ENCODE measurements around the gene TMEM80. TPM values are rescaled to one million over a fixed set of nuclear protein-coding genes. Genes with fewer than 3 reads are reported as not detected.
"Not testable (repeated sequence)": the region's sequence is repeated elsewhere in the genome, so short reads cannot be mapped to it uniquely, and the experiment has no call there.

TMEM80 gene
- total RNA-seq, 1 donor from 2014 or later: 5.7 TPM

DNA sequence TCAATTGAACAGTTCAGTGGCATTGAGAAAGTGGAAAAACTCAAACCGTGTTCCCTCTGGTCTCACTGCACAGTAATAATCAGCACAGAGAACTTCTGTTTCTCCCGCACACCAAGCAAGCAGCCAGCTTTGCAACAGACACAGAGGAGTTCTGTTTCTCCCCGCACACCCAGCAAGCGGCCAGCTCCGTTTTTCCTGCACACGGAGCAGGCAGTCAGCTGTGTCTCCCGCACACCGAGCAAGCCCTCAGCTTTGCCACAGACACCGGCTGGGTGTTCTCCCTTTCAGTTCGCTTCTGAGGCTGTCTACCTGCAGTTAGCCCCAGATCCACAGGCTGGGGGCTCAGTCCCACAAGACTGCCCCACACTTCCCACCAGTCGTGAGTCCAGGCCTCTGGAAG lies 41.8 kb downstream of the TMEM80 start:
- Histone ChIP-seq H3K9me3 (ENCODE audit: control insufficient read depth in 3 of 3, low read length in 3 of 3) (no peaks in the 10 kb centered on the region), H3K27ac (ENCODE audit: low read depth, low read length) (no peak overlapping the region), H3K4me3 (ENCODE audit: low read length in 3 of 3) (no peak overlapping the region), H3K36me3 (ENCODE audit: control insufficient read depth in 3 of 3, insufficient read depth in 3 of 3, low read length in 3 of 3) (no peaks in the 10 kb centered on the region), H3K4me1 (ENCODE audit: control insufficient read depth in 3 of 3, insufficient read depth in 3 of 3, low read length in 3 of 3) (no peaks in the 10 kb centered on the region), H3K9ac (ENCODE audit: low read depth in 1 of 3, low read length in 3 of 3) (no peak overlapping the region), H3K27me3 (ENCODE audit: control insufficient read depth in 3 of 3, insufficient read depth in 3 of 3, low read length in 3 of 3) (peaks cover 0 to 10% (median 9%) of the 10 kb centered on the region in 3 donors)

GRCh38 chr11:737899-738298 lies 42.3 kb downstream of the TMEM80 start:
- H3K4me3 ChIP-seq (ENCODE audit: low read length in 3 of 3); H3K9me3 ChIP-seq (ENCODE audit: control insufficient read depth in 3 of 3, low read length in 3 of 3); H3K36me3 ChIP-seq (ENCODE audit: control insufficient read depth in 3 of 3, insufficient read depth in 3 of 3, low read length in 3 of 3); H3K4me1 ChIP-seq (ENCODE audit: control insufficient read depth in 3 of 3, insufficient read depth in 3 of 3, low read length in 3 of 3); H3K27ac ChIP-seq (ENCODE audit: low read depth, low read length); H3K9ac ChIP-seq (ENCODE audit: low read depth in 1 of 3, low read length in 3 of 3): not testable (repeated sequence)
- H3K27me3 ChIP-seq (ENCODE audit: control insufficient read depth in 3 of 3, insufficient read depth in 3 of 3, low read length in 3 of 3): peaks cover 0 to 12% (median 9%) of the 10 kb centered on the region in 3 donors

DNA sequence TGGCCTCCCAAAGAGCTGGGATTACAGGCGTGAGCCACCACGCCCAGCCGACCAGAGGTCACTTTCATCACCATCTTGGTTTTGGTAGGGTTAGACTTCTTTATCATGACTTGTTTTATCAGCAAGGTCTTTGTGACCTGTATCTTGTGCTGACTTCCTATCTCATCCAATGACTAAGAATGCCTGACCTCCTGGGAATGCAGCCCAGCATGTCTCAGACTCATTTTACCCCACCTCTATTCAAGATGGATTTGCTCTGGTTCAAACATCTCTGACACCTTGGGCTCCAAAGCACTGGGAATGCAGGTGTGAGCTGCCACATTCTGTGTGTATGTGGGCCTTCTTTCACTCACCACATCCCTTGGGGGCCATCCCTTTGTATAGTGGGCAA lies 46.5 kb downstream of the TMEM80 start:
- Histone ChIP-seq H3K4me1 (ENCODE audit: control insufficient read depth in 3 of 3, insufficient read depth in 3 of 3, low read length in 3 of 3) (peaks cover 0 to 5% (median 0%) of the 10 kb centered on the region in 3 donors), H3K27ac (ENCODE audit: low read depth, low read length) (no peak overlapping the region), H3K9ac (ENCODE audit: low read depth in 1 of 3, low read length in 3 of 3) (no peak overlapping the region), H3K36me3 (ENCODE audit: control insufficient read depth in 3 of 3, insufficient read depth in 3 of 3, low read length in 3 of 3) (no peaks in the 10 kb centered on the region), H3K27me3 (ENCODE audit: control insufficient read depth in 3 of 3, insufficient read depth in 3 of 3, low read length in 3 of 3) (peaks cover 0 to 5% (median 0%) of the 10 kb centered on the region in 3 donors), H3K4me3 (ENCODE audit: low read length in 3 of 3) (no peak overlapping the region), H3K9me3 (ENCODE audit: control insufficient read depth in 3 of 3, low read length in 3 of 3) (no peaks in the 10 kb centered on the region)

- Histone ChIP-seq H3K9me3 (ENCODE audit: control insufficient read depth in 3 of 3, low read length in 3 of 3) (no peaks in the 10 kb centered on the region), H3K27me3 (ENCODE audit: control insufficient read depth in 3 of 3, insufficient read depth in 3 of 3, low read length in 3 of 3) (peaks cover 0 to 2% (median 0%) of the 10 kb centered on the region in 3 donors), H3K27ac (ENCODE audit: low read depth, low read length) (no peak overlapping the region), H3K4me1 (ENCODE audit: control insufficient read depth in 3 of 3, insufficient read depth in 3 of 3, low read length in 3 of 3) (peaks cover 0 to 5% (median 2%) of the 10 kb centered on the region in 3 donors), H3K9ac (ENCODE audit: low read depth in 1 of 3, low read length in 3 of 3) (no peak overlapping the region), H3K36me3 (ENCODE audit: control insufficient read depth in 3 of 3, insufficient read depth in 3 of 3, low read length in 3 of 3) (no peaks in the 10 kb centered on the region), H3K4me3 (ENCODE audit: low read length in 3 of 3) (no peak overlapping the region)
Observed at GRCh38 chr11:742571-743201, 47.1 kb downstream of the TMEM80 start.

DNA sequence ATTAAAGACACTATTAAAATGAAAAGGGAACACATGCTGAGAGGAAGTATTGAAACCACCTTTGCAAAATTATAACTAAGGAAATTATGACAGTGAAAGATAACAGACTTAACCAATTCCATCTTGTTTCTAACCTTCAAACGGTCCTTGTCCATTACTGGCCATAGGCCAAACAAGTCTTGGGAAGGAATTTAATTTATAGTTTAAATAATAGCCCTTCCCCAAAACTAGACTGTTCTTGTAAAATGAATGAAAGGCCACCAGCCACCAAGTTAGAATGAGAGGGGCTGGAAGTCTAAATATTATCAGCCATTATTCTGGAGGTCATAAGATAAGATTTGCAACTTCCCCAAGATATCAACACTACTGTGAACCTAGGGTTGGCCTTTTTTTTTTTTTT lies 49.8 kb downstream of the TMEM80 start:
- H3K27me3 ChIP-seq (ENCODE audit: control insufficient read depth in 3 of 3, insufficient read depth in 3 of 3, low read length in 3 of 3): peaks cover 0 to 2% (median 0%) of the 10 kb centered on the region in 3 donors
- H3K4me3 ChIP-seq (ENCODE audit: low read length in 3 of 3): no peak overlapping the region
- H3K9ac ChIP-seq (ENCODE audit: low read depth in 1 of 3, low read length in 3 of 3): no peak overlapping the region
- H3K36me3 ChIP-seq (ENCODE audit: control insufficient read depth in 3 of 3, insufficient read depth in 3 of 3, low read length in 3 of 3): no peaks in the 10 kb centered on the region
- peaks cover 18 to 21% (median 20%) of the 10 kb centered on the region in 3 donors for H3K4me1 ChIP-seq (ENCODE audit: control insufficient read depth in 3 of 3, insufficient read depth in 3 of 3, low read length in 3 of 3)
- H3K9me3 ChIP-seq (ENCODE audit: control insufficient read depth in 3 of 3, low read length in 3 of 3): no peaks in the 10 kb centered on the region
- no peak overlapping the region for H3K27ac ChIP-seq (ENCODE audit: low read depth, low read length)

DNA sequence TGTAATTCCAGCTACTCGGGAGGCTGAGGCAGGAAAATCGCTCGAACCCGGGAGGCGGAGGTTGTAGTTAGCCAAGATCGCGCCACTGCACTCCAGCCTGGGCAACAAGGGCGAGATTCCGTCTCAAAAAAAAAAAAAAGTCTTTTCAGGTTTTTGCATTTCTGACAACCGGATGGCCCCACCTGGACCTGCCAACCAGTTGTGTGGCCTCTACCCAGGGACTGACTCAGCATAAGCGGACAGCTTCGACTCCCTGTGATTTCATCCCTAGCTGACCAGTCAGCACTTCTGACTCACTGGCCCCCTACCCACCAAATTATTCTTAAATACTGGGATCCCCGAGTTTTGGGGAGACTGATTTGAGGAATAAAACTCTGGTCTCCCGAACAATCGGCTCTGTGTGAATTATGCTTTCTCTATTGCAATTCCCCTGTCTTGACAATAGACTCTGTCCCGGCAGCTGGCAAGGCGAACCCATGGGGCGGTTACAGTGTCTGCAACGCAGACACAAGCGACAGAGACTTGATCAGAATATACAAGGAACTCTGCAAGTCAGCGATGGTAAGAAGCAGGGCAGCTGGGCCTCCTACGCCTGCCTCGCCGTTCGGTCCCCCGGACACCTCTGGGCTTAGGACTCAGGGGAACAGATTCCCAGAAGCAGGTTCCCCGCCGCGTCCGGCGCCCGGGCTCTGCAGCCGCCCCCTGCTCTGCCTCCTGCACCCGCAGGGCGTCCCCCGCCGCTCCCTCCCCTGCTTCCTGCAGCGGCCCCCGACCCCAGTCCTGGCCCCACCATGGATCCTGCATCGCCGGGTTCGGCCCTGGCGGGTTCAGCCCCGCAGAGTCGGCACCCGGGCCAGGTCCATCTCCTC lies 50.9 kb downstream of the TMEM80 start:
- Histone ChIP-seq H3K9me3 (ENCODE audit: control insufficient read depth in 3 of 3, low read length in 3 of 3) (no peaks in the 10 kb centered on the region), H3K27ac (ENCODE audit: low read depth, low read length) (peak overlapping the region; percentile 84), H3K27me3 (ENCODE audit: control insufficient read depth in 3 of 3, insufficient read depth in 3 of 3, low read length in 3 of 3) (peaks cover 0 to 2% (median 0%) of the 10 kb centered on the region in 3 donors), H3K4me1 (ENCODE audit: control insufficient read depth in 3 of 3, insufficient read depth in 3 of 3, low read length in 3 of 3) (peaks cover 18 to 21% (median 20%) of the 10 kb centered on the region in 3 donors), H3K4me3 (ENCODE audit: low read length in 3 of 3) (peak overlapping the region; percentile 40 to 86 (median 85)), H3K9ac (ENCODE audit: low read depth in 1 of 3, low read length in 3 of 3) (peak overlapping the region; percentile 72 to 93 (median 92)), H3K36me3 (ENCODE audit: control insufficient read depth in 3 of 3, insufficient read depth in 3 of 3, low read length in 3 of 3) (no peaks in the 10 kb centered on the region)

- Histone ChIP-seq H3K4me3 (ENCODE audit: low read length in 3 of 3) (peak within 1 kb of the TSS; percentile 74 to 86 (median 85)), H3K4me1 (ENCODE audit: control insufficient read depth in 3 of 3, insufficient read depth in 3 of 3, low read length in 3 of 3) (peaks cover 18 to 21% (median 20%) of the 10 kb centered on the region in 3 donors), H3K36me3 (ENCODE audit: control insufficient read depth in 3 of 3, insufficient read depth in 3 of 3, low read length in 3 of 3) (peaks cover 0 to under 1% (median 0%) of the 10 kb centered on the region in 3 donors), H3K9me3 (ENCODE audit: control insufficient read depth in 3 of 3, low read length in 3 of 3) (no peaks in the 10 kb centered on the region), H3K9ac (ENCODE audit: low read depth in 1 of 3, low read length in 3 of 3) (peak within 1 kb of the TSS; percentile 79 to 93 (median 92)), H3K27me3 (ENCODE audit: control insufficient read depth in 3 of 3, insufficient read depth in 3 of 3, low read length in 3 of 3) (peaks cover 0 to 2% (median 0%) of the 10 kb centered on the region in 3 donors), H3K27ac (ENCODE audit: low read depth, low read length) (peak within 1 kb of the TSS; percentile 84)
Observed at GRCh38 chr11:747158-748006, 51.8 kb downstream of the TMEM80 start, which contains the start of gene TALDO1. TSS of gene TALDO1 (plus strand) at chr11:747464. CDS start at chr11:747482, 18 bp downstream.

DNA sequence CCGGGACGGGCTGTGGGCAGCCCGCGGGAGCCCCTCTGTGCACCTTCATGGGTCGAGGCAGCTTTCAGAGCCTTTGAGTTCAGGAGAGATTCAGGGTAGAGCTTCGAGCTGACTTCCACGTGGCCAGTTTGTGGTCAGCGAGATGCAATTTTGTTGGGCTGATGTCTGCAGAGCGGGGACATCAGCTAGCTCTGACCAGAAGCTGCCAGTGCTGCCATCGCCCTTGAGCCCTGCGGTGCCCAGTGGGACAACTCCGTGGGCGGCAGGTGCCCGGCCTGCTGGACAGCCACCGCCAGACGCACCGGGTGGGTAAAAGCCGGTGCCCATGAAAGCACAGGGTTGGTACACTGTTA lies 52.4 kb downstream of the TMEM80 start:
- Histone ChIP-seq H3K9ac (ENCODE audit: low read depth in 1 of 3, low read length in 3 of 3) (peak overlapping the region; percentile 79 to 93 (median 92)), H3K36me3 (ENCODE audit: control insufficient read depth in 3 of 3, insufficient read depth in 3 of 3, low read length in 3 of 3) (peaks cover 0 to 4% (median 0%) of the 10 kb centered on the region in 3 donors), H3K4me1 (ENCODE audit: control insufficient read depth in 3 of 3, insufficient read depth in 3 of 3, low read length in 3 of 3) (peaks cover 18 to 21% (median 20%) of the 10 kb centered on the region in 3 donors), H3K27me3 (ENCODE audit: control insufficient read depth in 3 of 3, insufficient read depth in 3 of 3, low read length in 3 of 3) (no peaks in the 10 kb centered on the region), H3K9me3 (ENCODE audit: control insufficient read depth in 3 of 3, low read length in 3 of 3) (no peaks in the 10 kb centered on the region), H3K27ac (ENCODE audit: low read depth, low read length) (peak overlapping the region; percentile 84), H3K4me3 (ENCODE audit: low read length in 3 of 3) (peak overlapping the region; percentile 74 to 86 (median 85))

DNA sequence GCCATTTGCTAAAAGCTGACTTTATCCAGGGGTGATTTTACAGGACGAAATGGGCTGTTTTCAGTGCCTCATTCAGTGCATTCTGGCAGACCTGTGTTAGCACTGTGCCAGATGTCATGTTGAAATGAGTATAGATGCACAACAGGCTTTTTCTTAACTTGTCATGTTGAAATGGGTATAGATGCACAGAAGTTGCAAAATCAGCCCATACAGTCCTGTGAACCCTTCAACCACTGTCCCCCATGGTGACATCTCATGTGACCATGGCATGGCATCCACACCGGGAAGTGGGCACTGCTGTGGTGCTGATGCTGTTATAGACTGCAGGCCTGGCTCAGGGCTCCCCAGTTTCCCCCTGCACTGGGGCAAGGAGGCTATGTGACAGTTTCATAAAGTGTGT lies 54.1 kb downstream of the TMEM80 start:
- H3K36me3 ChIP-seq (ENCODE audit: control insufficient read depth in 3 of 3, insufficient read depth in 3 of 3, low read length in 3 of 3): peaks cover 0 to 4% (median 0%) of the 10 kb centered on the region in 3 donors
- no peak overlapping the region for H3K27ac ChIP-seq (ENCODE audit: low read depth, low read length)
- peak overlapping the region in 1 of 3 donors; percentile 40 for H3K9ac ChIP-seq (ENCODE audit: low read depth in 1 of 3, low read length in 3 of 3)
- no peaks in the 10 kb centered on the region for H3K27me3 ChIP-seq (ENCODE audit: control insufficient read depth in 3 of 3, insufficient read depth in 3 of 3, low read length in 3 of 3)
- no peaks in the 10 kb centered on the region for H3K9me3 ChIP-seq (ENCODE audit: control insufficient read depth in 3 of 3, low read length in 3 of 3)
- peaks cover 18 to 21% (median 20%) of the 10 kb centered on the region in 3 donors for H3K4me1 ChIP-seq (ENCODE audit: control insufficient read depth in 3 of 3, insufficient read depth in 3 of 3, low read length in 3 of 3)
- no peak overlapping the region for H3K4me3 ChIP-seq (ENCODE audit: low read length in 3 of 3)
